IMR-90 (cell line): ENCODE data around the gene MECR. TPM values are rescaled to one million over a fixed set of nuclear protein-coding genes. Genes with fewer than 3 reads are reported as not detected.

Experiments used
- ATAC-seq: fragments of 200-7000 bp; cut with Tn5 transposase; 2 replicates; pipeline ENCODE4 v1.9.1; 2020; ENCODE audit warnings: low read depth, mild to moderate bottlenecking, moderate library complexity
- BruUV-seq: library from RNA; stranded (reverse); fragments of 400-500 nt; replicated peaks from 2 replicates; lab custom pipeline; 2021; lab: Mats Ljungman, UMichigan
- CTCF ChIA-PET: fragments of 300-600 bp; formaldehyde crosslinking; extraction: SDS; loops from one replicate; lab custom pipeline; 2021; ENCODE audit warnings: antibody characterized with exemption; lab: Yijun Ruan, JAX
- POLR2A ChIA-PET: fragments of 300-600 bp; sonication (Branson Sonifier 250); formaldehyde crosslinking; loops from one replicate; lab custom pipeline; 2022; ENCODE audit warnings: antibody characterized with exemption; ENCODE audit not compliant: unreplicated experiment; lab: Charles Lee
- DNase-seq: peaks from one replicate; pipeline ENCODE4 v3.0.0; 2013
- H2AFZ ChIP-seq: replicated peaks from 2 replicates; pipeline ENCODE3; 2013; ENCODE audit warnings: low read length, mild to moderate bottlenecking; ENCODE audit not compliant: poor library complexity
- H2AK5ac ChIP-seq: 2 replicates; pipeline ENCODE4 v1.6.1; 2013; ENCODE audit warnings: low read depth, low read length, inconsistent platforms
- H2AK9ac ChIP-seq: replicated peaks from 2 replicates; pipeline ENCODE3; 2013; ENCODE audit warnings: mild to moderate bottlenecking, low read depth, low read length, moderate library complexity; ENCODE audit not compliant: poor library complexity
- H2BK120ac ChIP-seq: 2 replicates; pipeline ENCODE4 v1.6.1; 2013; ENCODE audit warnings: low read depth, low read length, inconsistent platforms
- H2BK15ac ChIP-seq: 3 replicates; pipeline ENCODE4 v1.6.1; 2013; ENCODE audit warnings: low read depth, low read length, inconsistent platforms
- H2BK20ac ChIP-seq: 2 replicates; pipeline ENCODE4 v1.6.1; 2013; ENCODE audit warnings: low read depth, mild to moderate bottlenecking, inconsistent platforms, low read length, moderate library complexity
- H2BK5ac ChIP-seq: 2 replicates; pipeline ENCODE4 v1.6.1; 2013; ENCODE audit warnings: mild to moderate bottlenecking, low read depth, low read length, inconsistent platforms; ENCODE audit not compliant: poor library complexity, severe bottlenecking
- H3K14ac ChIP-seq: replicated peaks from 2 replicates; pipeline ENCODE4 v1.6.1; 2013; ENCODE audit warnings: low read depth, low read length, inconsistent platforms
- H3K18ac ChIP-seq: 2 replicates; pipeline ENCODE4 v1.6.1; 2013; ENCODE audit warnings: low read depth, low read length, control low read depth
- H3K23ac ChIP-seq: 2 replicates; pipeline ENCODE4 v1.6.1; 2013; ENCODE audit warnings: low read depth, low read length, inconsistent platforms
- H3K27ac ChIP-seq: 2 replicates; pipeline ENCODE4 v1.5.1; 2013; ENCODE audit warnings: mild to moderate bottlenecking, control low read depth, low read length; ENCODE audit not compliant: insufficient read depth
- H3K27me3 ChIP-seq: 2 replicates; pipeline ENCODE4 v1.6.1; 2013; ENCODE audit warnings: low read length; ENCODE audit not compliant: control insufficient read depth, insufficient read depth
- H3K36me3 ChIP-seq: 2 replicates; pipeline ENCODE4 v1.6.1; 2013; ENCODE audit warnings: low read length, mixed read lengths; ENCODE audit not compliant: control insufficient read depth, insufficient read depth
- H3K4ac ChIP-seq: 2 replicates; pipeline ENCODE4 v1.6.1; 2013; ENCODE audit warnings: low read depth, low read length, inconsistent platforms
- H3K4me1 ChIP-seq: 2 replicates; pipeline ENCODE4 v1.6.1; 2013; ENCODE audit warnings: low read length, mixed read lengths; ENCODE audit not compliant: control insufficient read depth, insufficient read depth
- H3K4me2 ChIP-seq: 2 replicates; pipeline ENCODE4 v1.6.1; 2013; ENCODE audit warnings: low read depth, mild to moderate bottlenecking, control low read depth, low read length, moderate library complexity
- H3K4me3 ChIP-seq: 2 replicates; pipeline ENCODE4 v1.5.1; 2013; ENCODE audit warnings: low read depth, mild to moderate bottlenecking, control low read depth, low read length, moderate library complexity; ENCODE audit not compliant: insufficient read depth
- H3K56ac ChIP-seq: 2 replicates; pipeline ENCODE4 v1.6.1; 2013; ENCODE audit warnings: low read length, inconsistent platforms; ENCODE audit not compliant: insufficient read depth; ENCODE audit errors: extremely low read depth
- H3K79me1 ChIP-seq, 2 experiments: 2 replicates each; pipeline ENCODE4 v1.6.1; 2013; ENCODE audit warnings: low read length in 2 of 2, inconsistent platforms in 1 of 2, low read depth in 1 of 2
- H3K9ac ChIP-seq: 2 replicates; pipeline ENCODE4 v1.6.1; 2013; ENCODE audit warnings: low read depth, low read length, control low read depth
- H3K9me1 ChIP-seq: 2 replicates; pipeline ENCODE4 v1.6.1; 2013; ENCODE audit warnings: low read length, inconsistent platforms; ENCODE audit not compliant: insufficient read depth
- H3K9me3 ChIP-seq: 2 replicates; pipeline ENCODE4 v1.6.1; 2013; ENCODE audit warnings: low read length; ENCODE audit not compliant: control insufficient read depth, insufficient read depth
- H4K20me1 ChIP-seq: 2 replicates; pipeline ENCODE4 v1.6.1; 2013; ENCODE audit warnings: low read length, inconsistent platforms; ENCODE audit not compliant: insufficient read depth
- H4K5ac ChIP-seq: 2 replicates; pipeline ENCODE4 v1.6.1; 2013; ENCODE audit warnings: mild to moderate bottlenecking, low read depth, low read length, control low read depth
- H4K8ac ChIP-seq, 2 experiments: 2 replicates each; pipeline ENCODE4 v1.6.1; 2013; ENCODE audit warnings: low read depth in 2 of 2, low read length in 2 of 2, control low read depth in 1 of 2, inconsistent platforms in 1 of 2
- H4K91ac ChIP-seq: 2 replicates; pipeline ENCODE4 v1.6.1; 2013; ENCODE audit warnings: low read depth, low read length, inconsistent platforms; ENCODE audit not compliant: insufficient read depth
- WGBS, 2 experiments: methylation state at CpG; one replicate each; pipeline versions ENCODE4 v1.1.5 to v1.1.7; 2013; ENCODE audit warnings: missing lambda C conversion rate in 2 of 2; ENCODE audit not compliant: insufficient read length in 1 of 2; ENCODE audit errors: extremely low coverage in 2 of 2; 5-methylcytosine and 5-hydroxymethylcytosine counted together
- dilution Hi-C: fragments of 300-500 bp; cut with HindIII; formaldehyde crosslinking; loops from one replicate; pipeline ENCODE4 v1.14.3; 2018; ENCODE audit warnings: low sequenced_read_pairs; ENCODE audit not compliant: unreplicated experiment
- in situ Hi-C: fragments of 300-500 bp; cut with MboI; formaldehyde crosslinking; loops from 3 replicates; pipeline ENCODE4 v1.14.3; 2019; ENCODE audit warnings: low sequenced_read_pairs, inconsistent platforms, mixed read lengths
- intact Hi-C: fragments of 100-400 bp; cut with micrococcal nuclease; formaldehyde crosslinking; loops from 2 replicates; pipeline ENCODE4 v1.10.0; 2022
- polyA plus RNA-seq, 3 experiments: library from polyadenylated mRNA; depleted of rRNA; stranded (reverse); fragments of >200 nt; gene quantifications; 2 replicates each; pipeline ENCODE4 v1.2.3, GENCODE V29; 2012; ENCODE audit warnings: low replicate concordance in 1 of 3
- total RNA-seq: library from RNA; depleted of rRNA; stranded (reverse); fragments of >200 nt; gene quantifications from 2 replicates; pipeline ENCODE4 v1.2.3, GENCODE V29; 2012
- TF ChIP-seq, protein P1 (sequence below): conservative IDR thresholded peaks from 2 replicates; pipeline ENCODE4 v1.5.1; 2012; ENCODE audit warnings: mild to moderate bottlenecking, low read depth, low read length, improper control_type of control experiment

The MECR gene
- total and polyA plus RNA-seq, 2 of the 4 experiments (the other 2 are of a cell fraction): 20.3 to 24.8 TPM

GRCh38 chr1:29258976-29259801 lies 28.5 kb upstream of the MECR start:
- DNase-seq: no peak
- peak overlapping the region; percentile 79 for H3K4me2 ChIP-seq
- H4K5ac ChIP-seq: no peak overlapping the region
- intact Hi-C loops (no loop called here), dilution Hi-C loops (no loop called here), in situ Hi-C loops (no loop called here)
- H3K14ac ChIP-seq: no peak overlapping the region
- no peak overlapping the region for H3K56ac ChIP-seq
- H3K27ac ChIP-seq: no peak overlapping the region
- no peak overlapping the region for H2AK9ac ChIP-seq
- H3K9me3 ChIP-seq: no peaks in the 10 kb centered on the region
- no peaks in the 10 kb centered on the region for H3K27me3 ChIP-seq
- CTCF ChIA-PET: no interaction called here
- no peaks in the 10 kb centered on the region; the same call in 1 of the 2 replicates for H4K20me1 ChIP-seq
- no peak overlapping the region for H2AK5ac ChIP-seq
- no peak overlapping the region for H2BK120ac ChIP-seq
- peak overlapping the region; percentile 41; the same call in 1 of the 2 replicates for H3K9ac ChIP-seq
- H3K23ac ChIP-seq: no peak overlapping the region
- H2BK5ac ChIP-seq: no peak overlapping the region
- no peak overlapping the region for H3K4ac ChIP-seq
- no peak overlapping the region for H2BK20ac ChIP-seq
- H4K8ac ChIP-seq: no peak overlapping the region; a peak in 1 of 4 replicates
- ATAC-seq: peak; percentile 41
- peak overlapping the region; percentile 57 for H3K4me3 ChIP-seq
- POLR2A ChIA-PET: interaction anchor here (1.3 kb wide), 1 partner anchor 19 kb away, joined by 3 read pairs; no protein-coding TSS in a partner anchor
- H3K9me1 ChIP-seq: 0 out of 2 replicates have a peak, but pooled peaks cover 8% of the 10 kb centered on the region
- BruUV-seq: no TSS peak
- H3K4me1 ChIP-seq: peaks cover 8% of the 10 kb centered on the region; the same call in 1 of the 2 replicates
- no peak overlapping the region for H4K91ac ChIP-seq
- 34% methylated on average over 7 of the region's 38 CpGs; no CpG with 5 or more reads in 1 of the 2 experiments for WGBS, 2 experiments
- H2AFZ ChIP-seq: peak overlapping the region; percentile 90
- no peak overlapping the region; the same call in 1 of the 2 replicates for H3K18ac ChIP-seq
- H3K36me3 ChIP-seq: no peaks in the 10 kb centered on the region
- no peak overlapping the region for H2BK15ac ChIP-seq
- TF ChIP-seq, protein P1, sequence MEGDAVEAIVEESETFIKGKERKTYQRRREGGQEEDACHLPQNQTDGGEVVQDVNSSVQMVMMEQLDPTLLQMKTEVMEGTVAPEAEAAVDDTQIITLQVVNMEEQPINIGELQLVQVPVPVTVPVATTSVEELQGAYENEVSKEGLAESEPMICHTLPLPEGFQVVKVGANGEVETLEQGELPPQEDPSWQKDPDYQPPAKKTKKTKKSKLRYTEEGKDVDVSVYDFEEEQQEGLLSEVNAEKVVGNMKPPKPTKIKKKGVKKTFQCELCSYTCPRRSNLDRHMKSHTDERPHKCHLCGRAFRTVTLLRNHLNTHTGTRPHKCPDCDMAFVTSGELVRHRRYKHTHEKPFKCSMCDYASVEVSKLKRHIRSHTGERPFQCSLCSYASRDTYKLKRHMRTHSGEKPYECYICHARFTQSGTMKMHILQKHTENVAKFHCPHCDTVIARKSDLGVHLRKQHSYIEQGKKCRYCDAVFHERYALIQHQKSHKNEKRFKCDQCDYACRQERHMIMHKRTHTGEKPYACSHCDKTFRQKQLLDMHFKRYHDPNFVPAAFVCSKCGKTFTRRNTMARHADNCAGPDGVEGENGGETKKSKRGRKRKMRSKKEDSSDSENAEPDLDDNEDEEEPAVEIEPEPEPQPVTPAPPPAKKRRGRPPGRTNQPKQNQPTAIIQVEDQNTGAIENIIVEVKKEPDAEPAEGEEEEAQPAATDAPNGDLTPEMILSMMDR: no peak
- no peaks in the 10 kb centered on the region; a peak in 1 of 4 replicates for H3K79me1 ChIP-seq
